HTERT RPE-1 (cell line): ENCODE results near the gene RACGAP1.

Source experiments
- in situ Hi-C: fragments of 300-500 bp; cut with MboI; formaldehyde crosslinking; loops from 4 replicates; pipeline ENCODE4 v1.14.3; 2020; ENCODE audit warnings: low sequenced_read_pairs

Gene RACGAP1

DNA sequence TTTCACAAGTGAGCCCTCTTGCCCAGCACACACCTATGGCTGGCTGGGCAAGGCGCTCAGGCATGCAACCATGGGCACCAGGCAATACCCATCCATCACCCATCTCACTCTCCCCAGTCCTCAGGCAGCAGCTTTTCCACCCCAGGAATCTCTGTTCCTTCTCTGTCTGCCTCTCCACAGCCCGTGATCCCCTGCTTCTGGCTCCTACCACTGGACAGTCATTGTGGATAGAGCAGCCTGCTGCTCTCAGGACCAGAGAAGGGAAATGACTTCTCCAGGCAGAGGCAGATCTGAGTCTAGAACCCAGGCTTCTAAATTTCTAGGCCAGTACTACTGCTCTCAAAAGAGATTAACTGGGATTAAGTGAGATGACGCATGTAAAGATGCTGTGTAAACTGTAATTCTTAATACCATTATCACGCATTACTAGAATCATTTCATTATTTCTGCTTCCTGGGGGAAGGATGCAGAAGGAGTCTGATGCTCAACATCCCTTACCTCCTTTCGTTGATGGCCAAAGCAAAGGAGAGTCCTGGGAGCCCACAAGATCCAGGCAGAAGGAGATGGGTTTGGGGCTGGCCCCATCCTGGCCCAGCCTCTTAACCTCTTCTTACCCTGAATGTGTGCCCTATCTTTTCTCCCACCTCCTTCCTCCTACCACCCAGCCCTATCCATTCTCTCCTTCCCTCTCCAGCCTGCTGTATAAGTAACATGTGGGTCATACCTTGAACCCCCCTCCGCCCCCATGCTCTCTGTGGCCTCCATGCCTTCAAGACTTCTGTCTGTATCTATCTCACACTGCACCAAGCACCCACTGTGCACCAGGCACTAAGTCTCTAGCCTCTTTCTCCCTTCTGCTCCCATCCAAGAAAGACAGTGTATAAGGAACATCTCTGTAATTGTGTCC is 68.4 kb downstream of the RACGAP1 start:
- in situ Hi-C loops, result no loop called here

GRCh38 chr12:49955899-49956662 is 69.2 kb downstream of the RACGAP1 start:
- in situ Hi-C loops, result no loop called here

DNA sequence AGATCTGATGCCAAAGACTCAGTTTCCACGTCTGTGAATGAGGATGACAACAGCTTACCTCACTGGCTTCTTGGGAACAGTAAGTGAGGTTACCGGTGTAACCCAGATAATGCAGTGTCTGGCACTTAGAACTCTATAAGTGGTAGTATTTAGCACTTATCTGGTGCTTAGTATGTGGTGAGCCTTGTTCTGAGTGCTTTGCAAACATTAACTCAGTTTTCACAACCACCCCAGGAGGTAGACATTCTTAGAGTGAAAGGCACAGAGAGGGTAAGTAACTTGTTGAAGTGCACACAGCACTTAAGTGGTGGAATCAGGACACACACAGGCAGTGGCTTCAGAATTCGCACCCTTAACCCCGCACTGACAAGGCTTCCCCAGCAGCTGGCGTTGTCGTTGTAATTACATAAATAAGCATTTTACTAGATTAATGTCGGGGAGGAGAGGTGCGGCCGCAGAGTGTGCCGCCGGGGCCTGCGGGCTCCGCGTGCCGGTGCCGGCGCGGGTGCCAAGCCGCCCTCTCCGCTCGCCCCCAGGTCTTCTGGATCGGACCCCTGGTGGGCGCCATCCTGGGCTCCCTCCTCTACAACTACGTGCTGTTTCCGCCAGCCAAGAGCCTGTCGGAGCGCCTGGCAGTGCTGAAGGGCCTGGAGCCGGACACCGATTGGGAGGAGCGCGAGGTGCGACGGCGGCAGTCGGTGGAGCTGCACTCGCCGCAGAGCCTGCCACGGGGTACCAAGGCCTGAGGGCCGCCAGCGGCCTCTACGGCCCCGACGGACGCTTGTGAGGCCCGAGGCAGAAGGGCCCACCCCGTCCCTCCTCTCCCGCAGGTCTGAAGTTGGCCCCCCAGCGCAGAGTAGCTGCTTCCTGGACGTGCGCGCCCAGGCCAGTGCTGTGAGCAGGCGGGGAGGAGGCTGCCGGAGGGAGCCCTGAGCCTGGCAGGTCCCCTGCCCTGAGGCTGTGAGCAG is 70.1 kb downstream of the RACGAP1 start:
- in situ Hi-C loops, result no loop called here

DNA sequence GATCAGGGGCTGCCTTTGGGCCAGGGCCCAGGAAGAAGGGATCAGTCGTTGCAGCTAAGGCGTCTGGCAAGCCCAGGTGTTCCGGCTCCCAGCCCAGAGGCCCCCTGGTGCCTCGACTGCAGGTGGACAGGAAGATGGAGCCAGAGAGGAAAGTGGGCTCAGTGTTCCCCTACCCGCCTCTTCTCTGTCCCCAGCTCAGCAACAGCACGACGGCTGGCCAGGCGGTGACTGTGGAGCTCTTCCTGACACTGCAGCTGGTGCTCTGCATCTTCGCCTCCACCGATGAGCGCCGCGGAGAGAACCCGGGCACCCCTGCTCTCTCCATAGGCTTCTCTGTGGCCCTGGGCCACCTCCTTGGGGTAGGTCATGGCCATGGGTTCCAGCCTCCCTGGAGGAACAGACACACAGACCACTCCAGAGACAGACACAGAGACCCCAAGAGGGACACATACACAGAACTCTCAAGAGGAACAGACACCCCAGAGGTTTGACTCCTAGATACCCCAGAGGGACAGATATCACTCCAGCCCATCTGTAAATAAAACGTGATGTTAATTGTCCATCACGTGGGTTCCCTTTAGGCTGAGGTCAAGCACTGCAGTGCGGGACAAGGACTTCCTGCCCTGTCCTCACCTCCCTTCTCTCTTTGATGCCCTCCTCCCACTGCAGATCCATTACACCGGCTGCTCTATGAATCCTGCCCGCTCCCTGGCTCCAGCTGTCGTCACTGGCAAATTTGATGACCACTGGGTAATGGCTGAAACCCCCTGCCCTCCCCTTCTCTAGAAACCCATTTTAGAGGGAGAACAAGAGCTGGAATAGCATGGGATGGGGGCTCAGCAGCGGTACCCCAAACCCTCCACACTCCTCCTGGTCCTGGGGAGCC is 71.1 kb downstream of the RACGAP1 start:
- in situ Hi-C loops, result no loop called here

- in situ Hi-C loops, result no loop called here
Observed at GRCh38 chr12:49953151-49953550, 72.1 kb downstream of the RACGAP1 start.

GRCh38 chr12:49952391-49953055 is 72.8 kb downstream of the RACGAP1 start:
- in situ Hi-C loops, result no loop called here

DNA sequence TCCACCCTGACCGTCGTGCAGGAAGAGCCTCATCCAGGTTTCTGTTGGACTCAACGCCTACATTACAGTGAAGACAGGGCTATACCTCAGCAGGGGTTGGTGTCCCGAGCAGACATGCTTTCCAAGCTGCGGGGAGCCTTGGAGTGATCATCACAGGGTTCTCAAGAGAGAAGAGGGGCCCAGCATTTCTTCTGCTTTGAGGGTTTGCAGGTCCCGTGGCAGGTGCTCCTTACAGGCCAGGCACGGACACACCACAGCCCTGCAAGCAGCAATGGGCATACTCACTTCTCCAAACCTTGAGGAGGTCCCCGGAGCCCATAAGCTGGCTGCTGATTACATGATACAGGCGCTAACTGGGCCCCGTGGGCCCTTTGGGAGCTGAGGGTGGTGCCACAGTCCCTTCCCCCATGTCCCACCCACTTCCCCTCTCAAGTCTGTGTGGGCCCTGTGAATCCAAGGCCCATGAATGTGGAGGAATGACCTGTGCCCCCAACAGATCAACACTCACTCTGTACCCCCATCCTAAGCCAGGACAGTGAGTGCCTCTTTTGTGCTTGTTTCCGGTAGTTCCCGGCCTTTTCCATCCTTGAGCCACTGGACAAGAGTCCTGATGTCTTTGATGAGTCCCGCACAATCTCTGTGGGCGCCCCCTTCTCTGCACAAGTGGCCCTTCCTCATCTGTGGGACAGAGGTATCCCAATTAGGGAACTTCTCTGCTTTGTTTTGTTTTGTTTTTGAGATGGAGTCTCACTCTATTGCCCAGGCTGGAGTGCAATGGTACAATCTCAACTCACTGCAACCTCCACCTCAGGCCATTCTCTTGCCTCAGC is 73.7 kb downstream of the RACGAP1 start:
- in situ Hi-C loops, result no loop called here

- in situ Hi-C loops, result no loop called here
Observed at GRCh38 chr12:49950273-49951251, 74.7 kb downstream of the RACGAP1 start, which contains the start of gene AQP2. TSS of gene AQP2 (plus strand) at chr12:49950737. CDS start at chr12:49950831, 94 bp downstream.

DNA sequence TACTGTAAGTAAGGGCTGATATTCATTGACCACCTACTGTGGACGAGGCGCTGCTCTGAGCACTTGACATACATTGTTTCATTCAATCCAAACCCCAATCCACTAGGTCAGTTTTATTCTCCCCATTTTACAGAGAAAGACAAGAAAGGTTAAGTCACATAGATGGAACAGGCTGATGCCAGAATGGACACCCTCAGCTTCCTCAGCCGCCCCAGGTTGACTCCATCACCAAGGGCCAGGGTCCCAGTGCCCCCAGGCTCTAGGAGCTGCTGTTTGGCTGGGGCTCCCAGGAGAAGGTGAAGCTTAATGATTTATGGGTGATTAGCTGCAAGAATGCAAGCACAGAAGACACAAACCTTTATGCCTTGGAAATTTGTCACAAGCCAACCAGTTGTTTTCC is 75.4 kb downstream of the RACGAP1 start:
- in situ Hi-C loops, result no loop called here

DNA sequence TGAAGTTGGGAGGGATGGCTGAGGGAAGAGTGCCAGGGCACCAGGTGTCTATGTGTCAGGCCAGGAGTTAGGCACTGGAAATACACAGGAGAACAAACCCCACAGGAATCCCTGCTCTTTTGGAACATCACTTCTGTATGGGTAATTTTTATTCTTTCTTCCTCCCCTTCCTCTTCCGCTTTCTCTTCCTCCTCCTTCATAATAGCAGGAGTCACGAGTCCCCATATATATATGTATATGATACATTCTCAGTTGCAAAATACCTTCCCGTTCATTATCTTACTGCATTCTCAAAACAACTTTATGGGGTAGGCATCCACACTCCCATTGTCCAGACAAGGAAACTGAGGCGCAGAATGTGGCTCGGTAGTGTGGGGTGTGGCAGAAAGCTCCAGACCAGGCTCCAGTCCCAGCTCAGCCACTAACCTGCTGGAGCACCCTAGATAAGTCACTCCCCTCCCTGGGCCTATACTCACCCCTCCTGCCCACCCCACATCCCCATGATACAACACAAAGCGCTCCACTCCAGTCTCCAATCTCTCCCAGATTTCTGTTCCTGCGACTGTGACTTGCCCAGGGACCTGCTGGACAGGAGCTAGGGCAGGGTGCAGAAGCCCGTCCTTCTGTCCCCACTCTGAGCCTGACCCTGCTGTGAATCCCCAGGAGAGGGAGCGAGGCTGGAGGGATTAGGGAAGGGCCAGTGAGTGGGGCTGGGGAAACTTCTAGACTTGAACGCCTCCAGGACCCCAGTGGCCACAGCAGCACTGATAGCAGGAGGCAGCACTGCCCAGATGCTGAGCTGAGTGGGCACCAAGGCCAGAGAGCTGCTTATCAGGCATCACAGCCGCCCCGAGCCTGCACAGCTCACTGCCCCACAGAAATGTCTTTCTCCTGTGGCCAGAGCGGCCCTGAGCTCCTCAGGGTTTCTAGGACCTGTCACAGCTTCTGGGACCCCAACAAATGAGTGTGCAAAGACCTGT is 76.1 kb downstream of the RACGAP1 start:
- in situ Hi-C loops, result no loop called here

- in situ Hi-C loops, result no loop called here
Observed at GRCh38 chr12:49947593-49948226, 77.6 kb downstream of the RACGAP1 start.

DNA sequence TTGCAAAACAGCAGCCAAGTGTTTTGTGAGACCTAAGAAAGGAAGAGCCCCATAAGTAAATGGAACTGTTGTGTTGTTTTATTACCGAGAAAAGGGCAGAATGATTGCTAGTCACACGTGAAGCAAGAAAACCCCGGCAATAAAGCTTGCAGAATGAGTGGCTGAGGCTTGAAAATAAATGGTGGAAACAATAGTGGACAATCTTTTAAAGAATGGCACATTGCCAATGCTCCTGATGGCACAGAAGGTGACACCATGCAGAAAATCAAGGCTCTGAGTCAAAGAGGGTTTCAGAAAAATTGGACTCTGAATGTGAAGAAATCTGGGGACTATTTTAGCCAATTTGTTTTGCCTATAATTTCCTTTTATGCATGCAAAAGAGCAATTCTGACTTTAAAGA is 78.8 kb downstream of the RACGAP1 start:
- in situ Hi-C loops, result no loop called here

DNA sequence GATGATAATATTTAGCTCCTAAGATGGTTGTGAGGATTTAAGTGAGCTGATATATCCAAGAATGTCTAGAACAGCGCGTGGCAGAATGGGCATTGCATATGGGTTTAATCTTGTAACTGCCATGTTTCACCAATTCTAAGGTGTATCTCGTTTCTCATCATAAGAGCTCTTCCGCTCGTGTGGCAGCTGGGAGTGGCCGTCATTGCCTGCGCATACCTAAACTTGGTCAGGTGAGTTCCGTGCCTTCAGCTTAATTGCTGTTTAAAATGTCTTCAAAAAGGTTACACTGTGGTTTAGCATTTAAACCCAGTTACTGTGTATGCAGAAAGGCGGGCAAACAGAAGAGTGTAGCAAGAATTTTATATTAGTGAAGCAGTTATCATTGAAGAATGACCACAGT is 79.2 kb downstream of the RACGAP1 start:
- in situ Hi-C loops, result no loop called here

GRCh38 chr12:49945394-49946080 is 79.8 kb downstream of the RACGAP1 start:
- in situ Hi-C loops, result no loop called here

DNA sequence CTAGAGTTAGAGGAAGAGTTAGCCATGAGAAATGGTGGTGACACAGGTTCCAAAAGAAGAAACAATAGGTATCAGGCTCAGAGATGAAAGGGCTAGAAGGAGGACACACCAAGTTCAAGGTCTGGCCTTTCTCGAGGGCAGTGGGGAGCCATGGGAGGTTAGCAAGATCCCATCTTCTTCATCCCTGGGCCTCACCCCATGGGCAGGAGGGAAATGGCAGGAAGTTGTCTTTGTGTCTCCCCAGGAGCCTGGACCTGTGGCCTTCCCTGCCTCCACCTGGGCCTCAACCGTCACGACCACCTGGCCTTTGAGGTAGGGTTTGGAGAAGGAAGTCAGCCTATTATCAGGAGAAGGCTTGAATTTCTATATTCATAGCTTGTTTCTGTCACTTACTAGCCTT is 80.6 kb downstream of the RACGAP1 start:
- in situ Hi-C loops, result no loop called here
